PC-9 (cell line): ENCODE data around the gene SKIL. TPM values are rescaled to one million over a fixed set of nuclear protein-coding genes. Genes with fewer than 3 reads are reported as not detected.

Experiments
- BruUV-seq: library from RNA; stranded (reverse); fragments of 400-500 nt; replicated peaks from 2 replicates; lab custom pipeline; 2021; lab: Mats Ljungman, UMichigan
- CTCF ChIA-PET: fragments of 300-600 bp; sonication (Branson Sonifier 250); formaldehyde crosslinking; loops from one replicate; lab custom pipeline; 2022; ENCODE audit warnings: antibody characterized with exemption; lab: Charles Lee
- POLR2A ChIA-PET: fragments of 300-600 bp; sonication (Branson Sonifier 250); formaldehyde crosslinking; loops from one replicate; lab custom pipeline; 2022; ENCODE audit warnings: antibody characterized with exemption; ENCODE audit not compliant: unreplicated experiment; lab: Charles Lee
- DNase-seq, 2 experiments: peaks; one replicate each; pipeline versions ENCODE4 v3.0.0 to v3.0.0-alpha.2; 2015 to 2022; ENCODE audit warnings: mixed read lengths in 1 of 2
- H2AFZ ChIP-seq: fragments of 200-600 bp; sonication (generic); 2 replicates; pipeline ENCODE4 v1.8.1; 2017; ENCODE audit warnings: antibody characterized with exemption
- H3F3A ChIP-seq: fragments of 200-600 bp; sonication (generic); 2 replicates; pipeline ENCODE4 v1.8.1; 2017; ENCODE audit warnings: antibody characterized with exemption, mild to moderate bottlenecking, low read depth; ENCODE audit not compliant: insufficient read depth
- H3K27ac ChIP-seq: fragments of 200-600 bp; sonication (generic); 2 replicates; pipeline ENCODE4 v1.6.1; 2016; ENCODE audit warnings: mixed run types
- H3K27me3 ChIP-seq: fragments of 200-600 bp; sonication (generic); 2 replicates; pipeline ENCODE4 v1.6.1; 2016; ENCODE audit warnings: low read depth, mixed run types; ENCODE audit not compliant: insufficient read depth
- H3K36me3 ChIP-seq: fragments of 200-600 bp; sonication (generic); 2 replicates; pipeline ENCODE4 v1.6.1; 2016; ENCODE audit warnings: low read depth, mixed run types
- H3K4me1 ChIP-seq: fragments of 200-600 bp; sonication (generic); replicated peaks from 2 replicates; pipeline ENCODE4 v1.6.1; 2016; ENCODE audit warnings: mixed run types; ENCODE audit not compliant: insufficient read depth
- H3K4me2 ChIP-seq: fragments of 200-600 bp; sonication (generic); 2 replicates; pipeline ENCODE4 v1.6.1; 2017; ENCODE audit warnings: mixed run types
- H3K4me3 ChIP-seq: fragments of 200-600 bp; sonication (generic); 2 replicates; pipeline ENCODE4 v1.6.1; 2016; ENCODE audit warnings: mixed run types
- H3K79me2 ChIP-seq: fragments of 200-600 bp; sonication (generic); 2 replicates; pipeline ENCODE4 v1.6.1; 2017; ENCODE audit warnings: low read depth, mixed run types
- H3K9me2 ChIP-seq: fragments of 200-600 bp; sonication (generic); 2 replicates; pipeline ENCODE4 v1.8.1; 2017; ENCODE audit warnings: mild to moderate bottlenecking; ENCODE audit not compliant: insufficient read depth
- H3K9me3 ChIP-seq: fragments of 200-600 bp; sonication (generic); 2 replicates; pipeline ENCODE4 v1.8.1; 2016; ENCODE audit warnings: low read depth; ENCODE audit not compliant: insufficient read depth
- H4K20me1 ChIP-seq: fragments of 200-600 bp; sonication (generic); 2 replicates; pipeline ENCODE4 v1.8.1; 2017; ENCODE audit not compliant: insufficient read depth
- CTCF ChIP-seq: fragments of 200-600 bp; sonication (generic); conservative IDR thresholded peaks from 2 replicates; pipeline ENCODE4 v1.6.1; 2017; ENCODE audit warnings: mixed run types, antibody characterized with exemption, mild to moderate bottlenecking, moderate library complexity
- EZH2 ChIP-seq: fragments of 200-600 bp; sonication (generic); IDR thresholded peaks from 2 replicates; pipeline ENCODE4 v1.8.0; 2017; ENCODE audit warnings: antibody characterized with exemption, low read depth
- intact Hi-C: fragments of 100-400 bp; cut with micrococcal nuclease; formaldehyde crosslinking; loops from one replicate; pipeline ENCODE4 v1.10.0; 2022; ENCODE audit not compliant: unreplicated experiment
- total RNA-seq: library from RNA; stranded (reverse); gene quantifications from 2 replicates; pipeline ENCODE4 v1.2.3, GENCODE V29; 2021

SKIL gene
- total RNA-seq, 1 experiment from 2014 or later = 138 TPM

GRCh38 chr3:170359178-170359704 lies 1.7 kb downstream of the SKIL start:
- H3K4me2 ChIP-seq = peak overlapping the region; percentile 82
- H3K36me3 ChIP-seq = peaks cover 40% of the 10 kb centered on the region
- peaks cover 40% of the 10 kb centered on the region; the same call in 1 of the 2 replicates for H4K20me1 ChIP-seq
- H3K4me1 ChIP-seq = peaks cover 76% of the 10 kb centered on the region
- peaks cover 36% of the 10 kb centered on the region for H3F3A ChIP-seq
- BruUV-seq = no TSS peak
- ChIA-PET CTCF (interaction anchor here (0.7 kb wide), 1 partner anchor 390 kb away, joined by 3 read pairs; no protein-coding TSS in a partner anchor), POLR2A (interaction anchor here (0.6 to 0.7 kb wide), 2 partner anchors 38 to 511 kb away, joined by 12 to 15 read pairs; partner anchors contain the start of gene RPL22L1)
- TF ChIP-seq EZH2 = no peak
- no peak for TF ChIP-seq CTCF
- intact Hi-C loops = loop anchor here (2.0 kb wide), 1 partner anchor 450 kb away; no protein-coding TSS in a partner anchor
- DNase-seq = no peak
- peak overlapping the region; percentile 74 for H3K4me3 ChIP-seq
- H3K9me2 ChIP-seq = no peaks in the 10 kb centered on the region
- no peak overlapping the region for H3K27ac ChIP-seq
- H3K27me3 ChIP-seq = no peaks in the 10 kb centered on the region
- H3K9me3 ChIP-seq = no peaks in the 10 kb centered on the region
- 0 out of 2 replicates have a peak overlapping the region, but pooled peaks have one; percentile 84 for H2AFZ ChIP-seq
- H3K79me2 ChIP-seq = peaks cover 65% of the 10 kb centered on the region

- POLR2A ChIA-PET = no interaction called here
- intact Hi-C loops = no loop called here
- H3K4me3 ChIP-seq = peak overlapping the region; percentile 74; the same call in 1 of the 2 replicates
- H3K36me3 ChIP-seq = peaks cover 50% of the 10 kb centered on the region
- no peak for DNase-seq
- no peak overlapping the region for H2AFZ ChIP-seq
- H3K9me2 ChIP-seq = no peaks in the 10 kb centered on the region
- CTCF ChIA-PET = no interaction called here
- peaks cover 50% of the 10 kb centered on the region for H4K20me1 ChIP-seq
- TF ChIP-seq EZH2 (no peak), CTCF (no peak)
- peaks cover 78% of the 10 kb centered on the region for H3K79me2 ChIP-seq
- H3F3A ChIP-seq = peaks cover 29% of the 10 kb centered on the region
- H3K9me3 ChIP-seq = no peaks in the 10 kb centered on the region
- BruUV-seq = no TSS peak
- no peak overlapping the region for H3K27ac ChIP-seq
- peaks cover 76% of the 10 kb centered on the region for H3K4me1 ChIP-seq
- no peaks in the 10 kb centered on the region for H3K27me3 ChIP-seq
- peak overlapping the region; percentile 82 for H3K4me2 ChIP-seq
Measured at GRCh38 chr3:170360466-170360865, 3.0 kb downstream of the SKIL start.

GRCh38 chr3:170360916-170361315 lies 3.4 kb downstream of the SKIL start:
- POLR2A ChIA-PET = no interaction called here
- intact Hi-C loops = no loop called here
- H3K79me2 ChIP-seq = peaks cover 82% of the 10 kb centered on the region
- peaks cover 51% of the 10 kb centered on the region for H3K36me3 ChIP-seq
- no peaks in the 10 kb centered on the region for H3K9me3 ChIP-seq
- CTCF ChIA-PET = no interaction called here
- no TSS peak for BruUV-seq
- H3K27ac ChIP-seq = no peak overlapping the region
- peak overlapping the region; percentile 18; the same call in 1 of the 2 replicates for H3K4me3 ChIP-seq
- H3K27me3 ChIP-seq = no peaks in the 10 kb centered on the region
- H3K4me1 ChIP-seq = peaks cover 71% of the 10 kb centered on the region
- H3K4me2 ChIP-seq = peak overlapping the region; percentile 82
- peaks cover 24% of the 10 kb centered on the region for H3F3A ChIP-seq
- H3K9me2 ChIP-seq = no peaks in the 10 kb centered on the region
- no peak overlapping the region for H2AFZ ChIP-seq
- no peak for TF ChIP-seq CTCF
- TF ChIP-seq EZH2 = no peak
- peaks cover 50% of the 10 kb centered on the region for H4K20me1 ChIP-seq
- no peak for DNase-seq
